GM18951 (cell line): ENCODE measurements around the gene KYAT1.

Source experiments
- POLR2A ChIP-seq: IDR thresholded peaks from 4 replicates; pipeline ENCODE4 v1.6.1; 2011; ENCODE audit warnings: mild to moderate bottlenecking; ENCODE audit not compliant: insufficient read length, insufficient read depth; ENCODE audit errors: extremely low read depth
- in situ Hi-C: fragments of 300-500 bp; cut with MboI; formaldehyde crosslinking; loops from one replicate; pipeline ENCODE4 v1.12.0; 2022; ENCODE audit warnings: low sequenced_read_pairs, mixed read lengths, inconsistent platforms; ENCODE audit not compliant: unreplicated experiment

The KYAT1 gene

DNA sequence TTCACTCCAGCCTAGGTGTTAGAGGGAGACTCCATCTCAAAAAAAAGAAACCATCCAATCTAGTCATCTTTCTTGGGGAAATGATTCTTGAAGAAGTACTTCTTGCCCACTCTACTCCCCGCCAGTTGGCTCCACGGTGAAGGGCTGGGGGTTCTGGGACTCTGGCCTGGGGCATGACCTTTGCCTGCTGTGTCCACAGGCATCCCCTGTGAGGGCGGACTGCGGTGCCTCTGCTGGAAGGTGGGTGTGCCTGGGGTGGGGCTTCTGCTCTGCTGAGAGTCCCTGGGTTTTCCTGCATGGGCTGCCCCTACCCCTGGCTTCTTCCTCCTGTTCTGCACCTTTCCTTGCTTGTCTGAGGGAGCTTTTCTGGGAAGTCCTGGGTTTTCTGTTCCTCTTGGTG lies 91.2 kb downstream of the KYAT1 start:
- no peak for TF ChIP-seq POLR2A
- in situ Hi-C loops: no loop called here

DNA sequence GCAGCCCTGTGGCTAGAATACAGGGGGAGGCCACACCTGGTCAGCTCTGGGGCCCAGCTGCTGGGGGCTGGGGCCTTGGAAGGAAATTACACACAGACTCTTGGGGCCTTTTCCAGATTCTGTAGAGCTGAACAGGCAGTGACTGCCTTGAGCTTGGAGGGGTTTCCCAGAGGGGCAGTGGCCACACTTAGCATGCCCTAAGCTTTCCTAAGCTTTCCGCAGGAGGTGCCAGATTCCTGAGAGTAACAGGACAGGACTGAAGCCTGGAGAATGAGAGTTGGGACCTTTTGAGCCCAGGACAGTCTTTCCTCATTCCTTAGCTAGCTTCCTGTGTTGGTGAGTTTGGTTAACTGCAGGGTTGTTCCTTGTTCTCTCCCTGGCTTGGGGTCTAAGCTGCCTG lies 93.3 kb downstream of the KYAT1 start:
- TF ChIP-seq POLR2A: no peak
- in situ Hi-C loops: no loop called here

DNA sequence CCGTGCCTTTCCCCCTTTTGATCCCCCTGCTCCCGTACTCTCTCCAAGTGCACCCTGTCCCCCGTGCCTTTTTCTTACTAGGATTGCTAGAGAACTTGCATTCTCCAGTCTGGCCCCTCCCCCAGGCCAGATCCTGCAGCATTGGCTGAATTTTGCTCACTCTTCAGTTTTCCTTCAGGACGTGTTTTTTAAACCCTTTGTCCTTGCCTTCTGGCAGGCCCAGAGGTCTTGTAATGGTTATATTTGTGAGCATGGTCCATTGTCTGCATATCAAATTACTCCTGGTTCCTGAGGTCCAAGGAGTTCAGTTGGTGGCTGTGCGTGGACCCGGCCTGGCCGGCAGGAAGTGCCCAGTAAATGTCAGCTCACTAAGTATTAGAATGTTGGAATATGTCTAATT lies 94.1 kb downstream of the KYAT1 start:
- no peak for TF ChIP-seq POLR2A
- in situ Hi-C loops: no loop called here

DNA sequence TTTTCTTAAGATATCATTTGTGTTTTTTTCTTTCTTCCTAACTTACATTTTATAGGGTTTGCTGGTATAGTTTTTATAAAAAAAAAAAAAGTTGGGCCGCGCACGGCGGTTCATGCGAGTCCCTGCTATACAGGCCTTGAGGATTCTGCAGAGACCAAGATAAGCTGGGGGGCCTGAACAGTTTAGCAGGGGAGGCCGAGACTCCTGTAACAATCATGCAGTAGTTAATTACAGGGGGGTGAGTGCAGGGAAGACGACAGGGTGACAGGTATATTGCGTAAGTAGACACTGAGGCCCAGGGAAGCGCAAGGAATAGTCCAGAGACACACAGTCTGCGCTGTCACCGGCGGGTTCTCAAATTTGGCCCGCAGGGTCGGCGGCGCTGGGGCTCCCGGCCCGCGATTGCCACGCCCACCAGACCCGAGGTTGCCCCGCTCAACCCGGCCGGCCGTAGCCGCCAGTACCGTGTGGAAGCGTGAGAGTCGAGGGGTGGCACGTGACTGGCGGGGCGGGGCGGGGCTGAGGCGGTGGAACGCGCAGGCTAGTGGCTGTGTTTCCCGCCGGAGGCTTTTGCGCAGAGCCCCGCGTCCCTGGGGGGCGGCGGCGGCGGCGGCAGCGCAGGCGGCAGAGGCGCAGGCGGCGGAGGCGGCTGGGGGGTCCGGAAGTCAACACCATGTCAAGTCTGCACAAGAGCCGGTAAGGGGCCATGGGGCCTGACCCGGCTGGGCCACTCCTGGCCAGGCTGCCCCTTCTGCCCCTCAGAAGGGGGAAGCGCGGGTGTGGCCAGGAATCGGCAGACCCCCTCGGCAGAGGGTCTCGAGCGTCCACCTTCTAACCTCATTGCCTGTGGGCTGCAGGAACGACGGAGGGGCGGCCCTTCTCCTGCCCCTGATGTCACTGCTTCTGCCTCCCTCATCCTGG lies 94.8 kb downstream of the KYAT1 start, which contains the start of gene TBC1D13:
TBC1D13 (plus strand) TSS at position 573 of the 921 bp plus-strand sequence; CDS start at position 674, 101 bp downstream.
- in situ Hi-C loops: no loop called here
- TF ChIP-seq POLR2A: peak; percentile 79

DNA sequence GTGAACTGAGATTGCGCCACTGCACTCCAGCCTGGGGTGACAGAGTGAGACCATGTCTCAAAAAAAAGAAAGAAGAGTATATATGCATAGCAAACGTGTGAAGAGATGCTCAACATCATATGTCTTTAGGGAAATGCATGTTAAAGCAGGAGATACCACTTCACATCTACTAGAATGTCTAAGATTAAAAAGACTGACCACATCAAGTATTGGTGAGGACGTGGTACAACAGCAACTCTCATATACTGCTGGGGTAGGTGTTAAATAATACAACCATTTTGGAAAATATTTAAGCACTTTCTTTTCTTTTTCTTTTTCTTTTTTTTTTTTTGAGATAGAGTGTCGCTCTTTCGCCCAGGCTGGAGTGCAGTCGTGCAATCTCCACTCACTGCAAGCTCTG lies 96.3 kb downstream of the KYAT1 start:
- no peak for TF ChIP-seq POLR2A
- in situ Hi-C loops: no loop called here
